ENCODE results near the gene TRMT6. TPM values are rescaled to one million over a fixed set of nuclear protein-coding genes. Genes with fewer than 3 reads are reported as not detected.

TRMT6 gene
- polyA plus RNA-seq, 1 experiment: 10.2 TPM

GRCh38 chr20:5973172-5973571, 22.8 kb upstream of the TRMT6 start:
- ChIA-PET POLR2A (no interaction called here), CTCF (interaction anchor here (1.6 kb wide), 1 partner anchor 185 kb away, joined by 3 read pairs; no protein-coding TSS in a partner anchor)
- H3K27ac ChIP-seq (ENCODE audit: low read depth, low read length): no peak overlapping the region
- H3K27me3 ChIP-seq (ENCODE audit: control insufficient read depth, insufficient read depth, low read length): no peaks in the 10 kb centered on the region
- no peak for DNase-seq (ENCODE audit: low read depth, low spot score)
- no peak overlapping the region for H3K4me3 ChIP-seq (ENCODE audit: low read depth, low read length)
- H3K9me3 ChIP-seq (ENCODE audit: control insufficient read depth, insufficient read depth, low read length): no peaks in the 10 kb centered on the region
- no peak for TF ChIP-seq CTCF (IDR thresholded peaks at IDR 0.05; ENCODE audit: low read depth, low read length)

DNA sequence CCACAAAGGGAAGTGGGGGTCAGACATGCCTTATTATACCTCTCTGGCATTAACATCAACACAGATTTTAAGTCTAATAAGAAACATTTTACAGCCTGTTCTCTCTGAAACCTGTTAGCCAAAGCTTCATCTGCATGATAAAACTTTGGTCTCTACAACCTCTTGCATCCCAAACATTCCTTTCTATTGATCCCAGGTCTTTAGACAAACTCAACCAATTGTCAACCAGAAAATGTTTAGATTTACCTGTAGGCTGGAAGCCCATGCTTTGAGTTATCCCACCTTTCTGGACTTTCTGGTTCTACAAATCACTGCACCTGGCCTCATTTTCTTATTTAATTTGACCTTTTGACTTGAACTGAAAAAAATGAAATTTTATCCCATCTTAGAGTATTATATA, 20.9 kb upstream of the TRMT6 start:
- Histone ChIP-seq H3K4me3 (ENCODE audit: low read depth, low read length) (no peak overlapping the region), H3K27me3 (ENCODE audit: control insufficient read depth, insufficient read depth, low read length) (no peaks in the 10 kb centered on the region), H3K9me3 (ENCODE audit: control insufficient read depth, insufficient read depth, low read length) (no peaks in the 10 kb centered on the region), H3K27ac (ENCODE audit: low read depth, low read length) (no peak overlapping the region)
- ChIA-PET POLR2A (no interaction called here), CTCF (interaction anchor here (1.1 to 1.3 kb wide), 2 partner anchors 441 to 442 kb away, joined by 3 to 6 read pairs; no protein-coding TSS in a partner anchor)
- no peak for TF ChIP-seq CTCF (IDR thresholded peaks at IDR 0.05; ENCODE audit: low read depth, low read length)
- DNase-seq (ENCODE audit: low read depth, low spot score): no peak

- TF ChIP-seq CTCF (IDR thresholded peaks at IDR 0.05; ENCODE audit: low read depth, low read length): no peak
- Histone ChIP-seq H3K27ac (ENCODE audit: low read depth, low read length) (no peak overlapping the region), H3K27me3 (ENCODE audit: control insufficient read depth, insufficient read depth, low read length) (no peaks in the 10 kb centered on the region), H3K9me3 (ENCODE audit: control insufficient read depth, insufficient read depth, low read length) (no peaks in the 10 kb centered on the region), H3K4me3 (ENCODE audit: low read depth, low read length) (no peak overlapping the region)
- POLR2A ChIA-PET: no interaction called here
- CTCF ChIA-PET: interaction anchor here (1.1 kb wide), 1 partner anchor 440 kb away, joined by 3 read pairs; no protein-coding TSS in a partner anchor
- no peak for DNase-seq (ENCODE audit: low read depth, low spot score)
Measured at GRCh38 chr20:5970381-5970780, 20.0 kb upstream of the TRMT6 start.

DNA sequence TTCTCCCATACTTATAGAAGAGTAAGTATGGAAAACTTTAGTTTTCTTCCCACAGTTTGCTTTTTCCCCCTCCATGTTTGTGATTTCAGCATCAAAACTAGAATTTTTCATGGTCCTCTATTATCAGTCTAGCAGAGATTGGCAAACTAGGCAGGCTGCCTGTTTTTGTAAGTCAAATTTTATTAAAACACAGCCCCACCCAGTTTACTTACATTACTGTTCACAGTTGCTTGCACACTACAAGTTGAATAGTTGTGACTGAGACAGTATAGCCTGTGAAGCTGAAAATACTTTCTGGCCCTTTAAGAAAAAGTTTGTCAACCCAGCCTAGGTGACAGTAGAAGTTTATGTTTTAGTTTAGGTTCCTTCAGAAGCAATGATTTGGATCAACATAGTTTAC, 19.6 kb upstream of the TRMT6 start:
- CTCF ChIA-PET: no interaction called here
- no peak for TF ChIP-seq CTCF (IDR thresholded peaks at IDR 0.05; ENCODE audit: low read depth, low read length)
- DNase-seq (ENCODE audit: low read depth, low spot score): no peak
- H3K27ac ChIP-seq (ENCODE audit: low read depth, low read length): no peak overlapping the region
- H3K4me3 ChIP-seq (ENCODE audit: low read depth, low read length): no peak overlapping the region
- POLR2A ChIA-PET: no interaction called here
- H3K27me3 ChIP-seq (ENCODE audit: control insufficient read depth, insufficient read depth, low read length): no peaks in the 10 kb centered on the region
- H3K9me3 ChIP-seq (ENCODE audit: control insufficient read depth, insufficient read depth, low read length): no peaks in the 10 kb centered on the region

- H3K4me3 ChIP-seq (ENCODE audit: low read depth, low read length): no peak overlapping the region
- no peaks in the 10 kb centered on the region for H3K27me3 ChIP-seq (ENCODE audit: control insufficient read depth, insufficient read depth, low read length)
- DNase-seq (ENCODE audit: low read depth, low spot score): no peak
- POLR2A ChIA-PET: no interaction called here
- H3K27ac ChIP-seq (ENCODE audit: low read depth, low read length): no peak overlapping the region
- TF ChIP-seq CTCF (IDR thresholded peaks at IDR 0.05; ENCODE audit: low read depth, low read length): no peak
- CTCF ChIA-PET: no interaction called here
- H3K9me3 ChIP-seq (ENCODE audit: control insufficient read depth, insufficient read depth, low read length): no peaks in the 10 kb centered on the region
Measured at GRCh38 chr20:5969348-5969935, 19.1 kb upstream of the TRMT6 start.

Data from AG04450 (cell line).